Measurements from ENCODE around the gene ZNF180.
A peak's percentile ranks its signal among the peaks of the same experiment; 100 is the strongest.

Gene ZNF180

GRCh38 chr19:44529536-44529935 lies 29.2 kb upstream of the ZNF180 start, which contains the start of gene CEACAM20:
Gene CEACAM20 (minus strand): TSS chr19:44529675. CDS start chr19:44529509, 166 bp downstream.
- no peaks in the 10 kb centered on the region; the same call in 1 of the 2 replicates for H3K27me3 ChIP-seq (ENCODE audit: insufficient read depth, low read length)
- no peaks in the 10 kb centered on the region for H3K36me3 ChIP-seq (ENCODE audit: insufficient read depth, low read length)
- WGBS: 92% methylated on average over 9 of the region's 9 CpGs
- no peak within 1 kb of the TSS for H3K9ac ChIP-seq (ENCODE audit: low read depth, low read length)
- H3K27ac ChIP-seq (ENCODE audit: low read depth, low read length): no peak within 1 kb of the TSS
- no peaks in the 10 kb centered on the region for H3K9me3 ChIP-seq (ENCODE audit: insufficient read depth, low read depth, low read length)
- no peak within 1 kb of the TSS for H3K4me3 ChIP-seq (ENCODE audit: low read length)
- H3K4me1 ChIP-seq (ENCODE audit: insufficient read depth, low read length): no peaks in the 10 kb centered on the region

DNA sequence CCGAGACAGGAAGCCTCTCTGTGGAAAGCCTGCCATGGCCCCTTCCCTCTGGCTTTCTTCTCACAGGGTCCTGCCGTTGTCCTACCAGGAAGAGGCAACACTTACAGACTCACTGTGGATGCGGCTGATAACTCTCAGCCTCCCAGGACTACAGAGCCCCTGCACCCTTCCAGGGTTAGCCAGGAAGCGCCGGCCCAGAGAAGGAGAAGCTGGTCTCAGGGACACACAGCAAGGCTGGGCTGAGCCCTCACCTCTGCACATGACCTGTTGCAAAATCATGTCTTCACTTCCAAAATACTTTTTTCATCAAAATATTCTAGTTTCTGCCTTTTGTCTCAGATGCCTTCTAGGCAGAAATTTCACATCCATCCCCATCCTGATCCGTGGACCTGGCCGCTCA lies 27.2 kb upstream of the ZNF180 start:
- Histone ChIP-seq H3K4me3 (ENCODE audit: low read length) (no peak overlapping the region), H3K27me3 (ENCODE audit: insufficient read depth, low read length) (no peaks in the 10 kb centered on the region; the same call in 1 of the 2 replicates), H3K27ac (ENCODE audit: low read depth, low read length) (no peak overlapping the region), H3K4me1 (ENCODE audit: insufficient read depth, low read length) (no peaks in the 10 kb centered on the region), H3K9ac (ENCODE audit: low read depth, low read length) (no peak overlapping the region), H3K36me3 (ENCODE audit: insufficient read depth, low read length) (no peaks in the 10 kb centered on the region), H3K9me3 (ENCODE audit: insufficient read depth, low read depth, low read length) (no peaks in the 10 kb centered on the region)
- 84% methylated on average over 7 of the region's 7 CpGs for WGBS

DNA sequence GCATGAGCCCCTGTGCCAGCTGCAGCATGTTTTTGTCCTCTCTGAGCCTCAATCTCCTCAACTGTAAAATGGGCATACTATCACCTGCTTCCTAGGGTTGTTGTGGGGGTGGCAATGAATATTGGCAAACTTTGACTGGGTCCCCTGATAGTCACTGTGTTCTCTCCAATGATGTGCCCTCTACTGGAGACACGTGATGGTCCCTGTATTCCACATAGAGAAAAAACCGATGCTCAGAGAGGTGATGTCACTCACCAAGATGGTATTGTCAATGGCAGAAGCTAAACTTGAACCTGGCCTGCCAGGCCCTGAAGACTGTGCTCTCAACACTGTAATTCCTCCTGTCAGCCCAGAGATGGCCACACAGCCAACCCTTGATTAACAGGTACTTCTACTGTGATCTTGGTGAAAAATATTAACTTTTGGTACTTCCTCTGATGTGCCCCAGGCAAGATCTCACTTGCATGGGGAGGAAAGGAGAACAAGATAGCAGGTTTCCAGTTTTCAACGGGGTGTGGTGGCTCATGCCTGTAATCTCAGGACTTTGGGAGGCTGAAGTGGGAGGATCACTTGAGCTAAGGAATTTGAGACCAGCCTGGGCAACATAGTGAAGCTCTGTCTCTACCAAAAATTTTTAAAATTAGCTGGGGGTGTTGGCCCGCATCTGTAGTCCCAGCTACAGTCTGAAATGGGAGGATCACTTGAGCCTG lies 25.6 kb upstream of the ZNF180 start:
- no peaks in the 10 kb centered on the region for H3K36me3 ChIP-seq (ENCODE audit: insufficient read depth, low read length)
- no peak overlapping the region for H3K27ac ChIP-seq (ENCODE audit: low read depth, low read length)
- H3K9ac ChIP-seq (ENCODE audit: low read depth, low read length): no peak overlapping the region
- no peaks in the 10 kb centered on the region; the same call in 1 of the 2 replicates for H3K27me3 ChIP-seq (ENCODE audit: insufficient read depth, low read length)
- no peak overlapping the region for H3K4me3 ChIP-seq (ENCODE audit: low read length)
- 47% methylated on average over 4 of the region's 4 CpGs for WGBS
- H3K9me3 ChIP-seq (ENCODE audit: insufficient read depth, low read depth, low read length): 0 out of 2 replicates have a peak, but pooled peaks cover 4% of the 10 kb centered on the region
- no peaks in the 10 kb centered on the region for H3K4me1 ChIP-seq (ENCODE audit: insufficient read depth, low read length)

- WGBS: 86% methylated on average over 2 of the region's 2 CpGs
- Histone ChIP-seq H3K9me3 (ENCODE audit: insufficient read depth, low read depth, low read length) (0 out of 2 replicates have a peak, but pooled peaks cover 5% of the 10 kb centered on the region), H3K27ac (ENCODE audit: low read depth, low read length) (no peak overlapping the region), H3K9ac (ENCODE audit: low read depth, low read length) (no peak overlapping the region), H3K27me3 (ENCODE audit: insufficient read depth, low read length) (no peaks in the 10 kb centered on the region; the same call in 1 of the 2 replicates), H3K4me1 (ENCODE audit: insufficient read depth, low read length) (no peaks in the 10 kb centered on the region), H3K36me3 (ENCODE audit: insufficient read depth, low read length) (no peaks in the 10 kb centered on the region), H3K4me3 (ENCODE audit: low read length) (no peak overlapping the region)
These were observed 21.0 kb upstream of the ZNF180 start for GRCh38 chr19:44521370-44521769.

DNA sequence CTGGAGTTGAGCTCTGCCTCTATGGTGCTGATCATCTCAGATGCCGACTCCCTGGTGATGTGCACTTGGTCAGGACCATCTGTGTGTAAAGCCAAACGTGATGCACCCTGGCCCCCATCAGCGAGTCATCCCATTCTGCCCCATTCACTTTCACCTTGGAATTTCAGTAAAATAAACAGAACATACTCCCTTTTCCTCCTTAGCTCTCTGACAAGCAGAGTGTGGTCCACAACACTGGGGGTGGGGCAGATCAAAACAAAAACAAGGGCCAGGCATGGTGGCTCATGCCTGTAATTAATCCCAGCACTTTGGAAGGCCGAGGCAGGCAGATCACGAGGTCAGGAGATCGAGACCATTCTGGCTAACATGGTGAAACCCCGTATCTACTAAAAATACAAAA lies 16.8 kb upstream of the ZNF180 start:
- no peak overlapping the region for H3K9ac ChIP-seq (ENCODE audit: low read depth, low read length)

DNA sequence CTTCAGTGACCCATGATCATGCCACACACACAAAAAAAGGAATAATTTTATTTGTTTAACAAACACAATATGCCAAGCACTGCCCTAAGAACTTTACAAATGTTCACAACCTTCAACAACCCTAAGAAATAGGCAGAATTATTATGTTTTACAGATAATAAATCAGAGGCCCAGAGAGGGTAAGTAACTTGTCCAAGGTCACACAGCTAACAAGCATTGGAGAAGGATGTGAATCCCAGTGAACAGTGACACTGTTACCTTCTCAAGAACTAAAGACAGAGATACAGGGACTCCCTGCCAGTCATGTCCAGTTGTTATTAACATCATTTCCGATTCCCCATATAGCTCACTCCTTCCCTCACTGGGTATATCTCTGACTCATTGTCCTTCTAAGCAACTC lies 15.6 kb upstream of the ZNF180 start:
- 0 out of 2 replicates have a peak, but pooled peaks cover 1% of the 10 kb centered on the region for H3K9me3 ChIP-seq (ENCODE audit: insufficient read depth, low read depth, low read length)
- no peak overlapping the region for H3K9ac ChIP-seq (ENCODE audit: low read depth, low read length)
- H3K36me3 ChIP-seq (ENCODE audit: insufficient read depth, low read length): no peaks in the 10 kb centered on the region
- no peaks in the 10 kb centered on the region for H3K4me1 ChIP-seq (ENCODE audit: insufficient read depth, low read length)
- no peaks in the 10 kb centered on the region for H3K27me3 ChIP-seq (ENCODE audit: insufficient read depth, low read length)
- no peak overlapping the region for H3K27ac ChIP-seq (ENCODE audit: low read depth, low read length)
- 86% methylated on average over 1 of the region's 1 CpG for WGBS
- no peak overlapping the region for H3K4me3 ChIP-seq (ENCODE audit: low read length)

More for the DNA sequence above, 16.8 kb upstream of the ZNF180 start:
- no peaks in the 10 kb centered on the region for H3K4me1 ChIP-seq (ENCODE audit: insufficient read depth, low read length)
- WGBS: 76% methylated on average over 7 of the region's 7 CpGs
- no peak overlapping the region for H3K4me3 ChIP-seq (ENCODE audit: low read length)
- H3K27me3 ChIP-seq (ENCODE audit: insufficient read depth, low read length): no peaks in the 10 kb centered on the region
- H3K9me3 ChIP-seq (ENCODE audit: insufficient read depth, low read depth, low read length): 0 out of 2 replicates have a peak, but pooled peaks cover 5% of the 10 kb centered on the region
- H3K36me3 ChIP-seq (ENCODE audit: insufficient read depth, low read length): no peaks in the 10 kb centered on the region
- H3K27ac ChIP-seq (ENCODE audit: low read depth, low read length): no peak overlapping the region

- Histone ChIP-seq H3K27ac (ENCODE audit: low read depth, low read length) (no peak overlapping the region), H3K4me3 (ENCODE audit: low read length) (no peak overlapping the region), H3K27me3 (ENCODE audit: insufficient read depth, low read length) (no peaks in the 10 kb centered on the region), H3K9me3 (ENCODE audit: insufficient read depth, low read depth, low read length) (no peaks in the 10 kb centered on the region), H3K36me3 (ENCODE audit: insufficient read depth, low read length) (no peaks in the 10 kb centered on the region), H3K9ac (ENCODE audit: low read depth, low read length) (no peak overlapping the region), H3K4me1 (ENCODE audit: insufficient read depth, low read length) (no peaks in the 10 kb centered on the region)
- WGBS: 93% methylated on average over 3 of the region's 3 CpGs
These were observed 14.7 kb upstream of the ZNF180 start for GRCh38 chr19:44515031-44515430.

GRCh38 chr19:44512326-44513298 lies 12.3 kb upstream of the ZNF180 start:
- Histone ChIP-seq H3K9ac (ENCODE audit: low read depth, low read length) (no peak overlapping the region), H3K9me3 (ENCODE audit: insufficient read depth, low read depth, low read length) (peaks cover 10% of the 10 kb centered on the region; the same call in 1 of the 2 replicates), H3K27me3 (ENCODE audit: insufficient read depth, low read length) (0 out of 2 replicates have a peak, but pooled peaks cover 3% of the 10 kb centered on the region), H3K4me1 (ENCODE audit: insufficient read depth, low read length) (no peaks in the 10 kb centered on the region), H3K36me3 (ENCODE audit: insufficient read depth, low read length) (no peaks in the 10 kb centered on the region), H3K27ac (ENCODE audit: low read depth, low read length) (no peak overlapping the region), H3K4me3 (ENCODE audit: low read length) (no peak overlapping the region)
- 37% methylated on average over 12 of the region's 12 CpGs for WGBS

GRCh38 chr19:44509478-44509877 lies 9.2 kb upstream of the ZNF180 start:
- no peak overlapping the region for H3K4me3 ChIP-seq (ENCODE audit: low read length)

GRCh38 chr19:44499559-44499958 lies 763 bp downstream of the ZNF180 start:
- Histone ChIP-seq H3K27ac (ENCODE audit: low read depth, low read length) (peak overlapping the region; percentile 66; the same call in 1 of the 2 replicates), H3K36me3 (ENCODE audit: insufficient read depth, low read length) (peaks cover 33% of the 10 kb centered on the region), H3K4me3 (ENCODE audit: low read length) (peak overlapping the region; percentile 85), H3K9ac (ENCODE audit: low read depth, low read length) (peak overlapping the region; percentile 79), H3K9me3 (ENCODE audit: insufficient read depth, low read depth, low read length) (peaks cover 41% of the 10 kb centered on the region), H3K27me3 (ENCODE audit: insufficient read depth, low read length) (no peaks in the 10 kb centered on the region), H3K4me1 (ENCODE audit: insufficient read depth, low read length) (peaks cover 6% of the 10 kb centered on the region; the same call in 1 of the 2 replicates)
- 20% methylated on average over 6 of the region's 6 CpGs for WGBS

More at GRCh38 chr19:44509478-44509877, 9.2 kb upstream of the ZNF180 start:
- no peaks in the 10 kb centered on the region for H3K36me3 ChIP-seq (ENCODE audit: insufficient read depth, low read length)
- H3K9me3 ChIP-seq (ENCODE audit: insufficient read depth, low read depth, low read length): peaks cover 14% of the 10 kb centered on the region; the same call in 1 of the 2 replicates
- no peak overlapping the region for H3K9ac ChIP-seq (ENCODE audit: low read depth, low read length)
- peaks cover 10% of the 10 kb centered on the region; the same call in 1 of the 2 replicates for H3K27me3 ChIP-seq (ENCODE audit: insufficient read depth, low read length)
- H3K4me1 ChIP-seq (ENCODE audit: insufficient read depth, low read length): no peaks in the 10 kb centered on the region
- H3K27ac ChIP-seq (ENCODE audit: low read depth, low read length): no peak overlapping the region

DNA sequence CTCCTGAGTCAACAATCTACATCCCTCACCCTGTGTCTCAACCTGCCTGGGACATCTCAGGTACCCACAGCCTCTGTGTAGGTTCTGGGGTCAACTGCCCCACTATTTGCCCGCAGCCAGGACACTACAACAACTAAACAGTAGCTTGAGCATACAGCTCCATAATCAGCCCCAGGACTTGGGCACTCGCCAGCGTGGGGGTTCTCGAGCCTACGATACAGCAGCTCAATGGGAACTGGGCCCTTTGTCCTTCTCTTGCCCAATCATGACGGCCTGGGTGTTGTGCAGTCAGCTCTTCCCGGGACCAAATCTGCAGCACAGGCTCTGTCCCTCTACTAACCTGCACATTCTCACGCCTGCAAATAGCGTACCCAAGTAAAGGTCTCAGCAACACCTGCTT lies 1.3 kb downstream of the ZNF180 start:
- 94% methylated on average over 9 of the region's 9 CpGs for WGBS
- Histone ChIP-seq H3K36me3 (ENCODE audit: insufficient read depth, low read length) (peaks cover 38% of the 10 kb centered on the region), H3K4me1 (ENCODE audit: insufficient read depth, low read length) (peaks cover 6% of the 10 kb centered on the region; the same call in 1 of the 2 replicates), H3K9me3 (ENCODE audit: insufficient read depth, low read depth, low read length) (peaks cover 46% of the 10 kb centered on the region), H3K27me3 (ENCODE audit: insufficient read depth, low read length) (no peaks in the 10 kb centered on the region), H3K27ac (ENCODE audit: low read depth, low read length) (no peak overlapping the region), H3K9ac (ENCODE audit: low read depth, low read length) (no peak overlapping the region), H3K4me3 (ENCODE audit: low read length) (peak overlapping the region; percentile 85)

All from HUES64 (cell line).